HG02759 (cell line): ENCODE data around the gene RAB27A.

Experiments
- ATAC-seq: cut with Tn5 transposase; IDR thresholded peaks from one replicate; pipeline ENCODE4 v1.9.1; 2021; ENCODE audit warnings: mild to moderate bottlenecking, moderate library complexity; ENCODE audit not compliant: unreplicated experiment

The RAB27A gene

GRCh38 chr15:55230051-55230670 lies 59.5 kb downstream of the RAB27A start:
- ATAC-seq, result no peak

- ATAC-seq, result no peak
Measured at GRCh38 chr15:55226127-55226526, 63.5 kb downstream of the RAB27A start.

- ATAC-seq, result peak; percentile 42
Measured at GRCh38 chr15:55224892-55225291, 64.7 kb downstream of the RAB27A start.

GRCh38 chr15:55222588-55222987 lies 67.0 kb downstream of the RAB27A start:
- peak; percentile 64 for ATAC-seq

GRCh38 chr15:55221090-55222011 lies 68.3 kb downstream of the RAB27A start:
- peak; percentile 51 for ATAC-seq

- ATAC-seq, result no peak
Measured at GRCh38 chr15:55220606-55221005, 69.0 kb downstream of the RAB27A start.

GRCh38 chr15:55218056-55218455 lies 71.6 kb downstream of the RAB27A start:
- ATAC-seq, result no peak

- no peak for ATAC-seq
Measured at GRCh38 chr15:55204464-55204863, 85.1 kb downstream of the RAB27A start.

- ATAC-seq, result no peak
Measured at GRCh38 chr15:55202206-55202605, 87.4 kb downstream of the RAB27A start.

GRCh38 chr15:55198706-55199105 lies 90.9 kb downstream of the RAB27A start:
- no peak for ATAC-seq

- no peak for ATAC-seq
Measured at GRCh38 chr15:55197719-55198118, 91.9 kb downstream of the RAB27A start.

- ATAC-seq, result peak; percentile 5
Measured at GRCh38 chr15:55197362-55197705, 92.3 kb downstream of the RAB27A start.

- peak; percentile 96 for ATAC-seq
Measured at GRCh38 chr15:55196458-55197361, 92.9 kb downstream of the RAB27A start, which contains the start of gene RSL24D1. RSL24D1 (minus strand) TSS chr15:55196941; CDS start chr15:55196890, 51 bp downstream.

- no peak for ATAC-seq
Measured at GRCh38 chr15:55195996-55196395, 93.6 kb downstream of the RAB27A start.

GRCh38 chr15:55194256-55194655 lies 95.4 kb downstream of the RAB27A start:
- no peak for ATAC-seq

- ATAC-seq, result no peak
Measured at GRCh38 chr15:55186331-55186730, 103.3 kb downstream of the RAB27A start.

GRCh38 chr15:55183679-55184078 lies 105.9 kb downstream of the RAB27A start:
- ATAC-seq, result no peak

- no peak for ATAC-seq
Measured at GRCh38 chr15:55179141-55179540, 110.5 kb downstream of the RAB27A start.

GRCh38 chr15:55170361-55170760 lies 119.3 kb downstream of the RAB27A start:
- ATAC-seq, result no peak

GRCh38 chr15:55168350-55168974 lies 121.2 kb downstream of the RAB27A start:
- peak; percentile 94 for ATAC-seq

- no peak for ATAC-seq
Measured at GRCh38 chr15:55164284-55164683, 125.3 kb downstream of the RAB27A start.
